Fibroblast of skin of left quadriceps (primary cell): ENCODE measurements around the gene UBA5.
"Not testable (repeated sequence)": the region's sequence is repeated elsewhere in the genome, so short reads cannot be mapped to it uniquely, and the experiment has no call there.

ENCODE experiments used
- DNase-seq, 2 experiments: peaks; one replicate each; pipeline ENCODE4 v3.0.0-alpha.2; 2013; ENCODE audit warnings: low read depth in 2 of 2

UBA5 gene

DNA sequence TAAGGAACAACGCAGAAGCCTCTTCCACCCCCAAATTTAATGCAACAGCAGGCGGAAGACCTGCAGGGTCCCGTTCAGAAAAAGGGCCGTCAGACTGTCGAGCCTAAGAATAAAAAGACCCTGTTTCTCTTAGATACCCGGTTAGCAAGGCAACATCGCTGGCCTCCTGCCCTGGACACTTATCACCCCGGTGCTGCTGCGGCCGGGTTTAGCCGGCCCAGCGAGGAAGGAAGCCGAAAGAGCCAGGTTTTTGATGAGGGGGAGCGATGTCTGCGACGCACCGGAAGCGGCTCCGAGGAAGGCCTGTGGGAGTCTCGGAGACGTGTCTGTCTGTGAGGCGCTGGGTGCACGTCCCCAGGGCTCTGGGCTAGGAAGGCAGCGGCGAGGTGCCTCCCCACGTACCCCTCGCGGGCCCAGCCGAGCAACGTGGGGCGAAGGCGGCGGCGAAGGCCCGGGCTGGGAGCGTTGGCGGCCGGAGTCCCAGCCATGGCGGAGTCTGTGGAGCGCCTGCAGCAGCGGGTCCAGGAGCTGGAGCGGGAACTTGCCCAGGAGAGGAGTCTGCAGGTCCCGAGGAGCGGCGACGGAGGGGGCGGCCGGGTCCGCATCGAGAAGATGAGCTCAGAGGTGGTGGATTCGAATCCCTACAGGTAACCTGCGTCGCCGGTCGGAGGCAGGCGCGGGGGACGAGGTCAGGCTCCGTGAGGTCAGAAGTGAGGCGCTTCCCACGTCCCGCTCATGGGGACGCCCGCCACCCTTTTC lies at the start of gene UBA5:
Gene UBA5 (plus strand): TSS at position 278 of the 759 bp plus-strand sequence. CDS start 209 bp downstream, at position 487.
- DNase-seq, result peak in 1 of 2 experiments; percentile 33

DNA sequence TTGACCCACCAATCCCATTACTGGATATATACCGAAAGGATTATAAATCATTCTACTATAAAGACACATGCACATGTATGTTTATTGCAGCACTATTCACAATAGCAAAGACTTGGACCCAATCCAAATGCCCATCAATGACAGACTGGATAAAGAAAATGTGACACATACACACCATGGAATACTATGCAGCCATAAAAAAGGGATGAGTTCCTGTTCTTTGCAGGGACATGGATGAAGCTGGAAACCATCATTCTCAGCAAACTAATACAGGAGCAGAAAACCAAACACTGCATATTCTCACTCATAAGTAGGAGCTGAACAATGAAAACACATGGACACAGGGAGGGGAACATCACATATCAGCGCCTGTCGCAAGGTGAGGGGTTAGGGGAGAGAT lies 44.8 kb upstream of the UBA5 start:
- DNase-seq, result not testable (repeated sequence)

GRCh38 chr3:132615881-132616280 lies 44.2 kb upstream of the UBA5 start:
- DNase-seq, result peak in 1 of 2 experiments; percentile 64

DNA sequence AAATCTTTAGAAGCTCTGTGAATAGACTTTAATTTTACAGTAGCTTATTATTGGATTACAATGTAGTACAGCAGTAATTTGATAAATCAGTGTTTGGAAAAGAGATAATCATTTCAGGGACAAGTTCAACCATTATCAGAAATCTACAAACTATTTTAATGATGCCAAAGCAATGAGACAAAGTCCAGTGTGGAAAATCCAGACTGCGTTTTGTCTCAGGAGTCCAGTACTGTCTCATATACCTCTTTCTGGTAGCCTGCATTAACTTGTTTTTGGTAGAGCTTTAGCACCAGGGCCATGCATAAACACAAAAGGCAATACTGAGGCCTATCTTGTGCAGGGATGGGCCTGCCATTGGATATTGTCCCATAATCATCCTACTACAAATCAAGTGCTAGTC lies 43.3 kb upstream of the UBA5 start:
- no peak for DNase-seq

DNA sequence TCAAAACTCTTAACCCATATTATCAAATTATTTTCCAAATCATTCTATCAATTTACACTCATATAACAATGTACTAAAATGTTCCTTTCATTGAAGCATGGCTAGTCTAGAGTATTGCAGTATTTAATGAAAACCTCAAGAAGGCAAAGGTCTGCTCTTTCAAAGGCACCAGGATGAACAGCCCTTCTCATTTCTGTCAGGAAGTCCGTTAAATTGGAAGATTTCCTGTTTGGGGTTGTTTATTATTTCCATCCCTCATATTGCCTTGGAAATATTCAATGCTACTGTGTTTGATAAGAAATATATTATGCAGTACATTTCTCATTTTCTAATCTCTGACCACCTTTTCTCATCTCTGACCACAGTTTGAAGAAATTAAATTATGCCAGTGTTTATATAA lies 38.0 kb upstream of the UBA5 start:
- DNase-seq, result no peak

GRCh38 chr3:132622761-132623160 lies 37.4 kb upstream of the UBA5 start:
- DNase-seq, result no peak

DNA sequence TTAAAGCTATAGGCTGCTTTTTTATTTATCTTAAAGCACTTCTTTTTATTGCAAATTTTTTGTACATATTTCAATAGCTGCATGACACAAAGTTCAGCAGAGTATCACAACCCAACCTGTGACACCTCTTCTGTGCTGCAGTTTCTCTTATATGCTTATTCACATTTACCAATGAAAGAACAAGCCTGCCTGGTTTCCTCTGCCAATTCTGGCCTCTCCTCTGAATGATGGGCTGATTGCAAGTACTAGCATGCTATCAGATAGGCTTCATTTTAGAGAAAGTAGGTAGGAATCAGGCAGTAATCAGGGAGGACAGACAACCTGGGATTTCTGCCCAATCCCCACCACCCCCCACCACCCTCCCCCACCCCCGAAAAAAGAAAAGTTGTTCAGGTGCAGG lies 36.5 kb upstream of the UBA5 start:
- no peak for DNase-seq

DNA sequence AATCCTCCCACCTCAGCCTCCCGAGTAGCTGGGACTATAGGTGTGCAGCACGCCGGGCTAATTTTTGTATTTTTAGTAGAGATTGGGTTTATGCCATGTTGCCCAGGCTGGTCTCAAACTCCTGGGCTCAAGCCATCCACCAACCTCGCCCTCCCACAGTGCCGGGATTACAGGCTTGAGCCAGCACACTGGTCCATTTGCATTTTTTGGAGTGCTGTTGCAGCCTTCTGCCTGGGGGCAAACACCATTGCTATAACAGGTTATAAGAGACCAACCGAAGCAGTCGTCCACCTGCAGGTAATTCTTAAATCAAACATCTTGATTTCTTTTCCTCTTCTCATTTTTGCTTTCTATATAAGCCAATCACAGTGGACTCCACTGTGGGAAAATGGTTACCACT lies 35.3 kb upstream of the UBA5 start:
- DNase-seq, result no peak

- no peak for DNase-seq
Observed at GRCh38 chr3:132625613-132626012, 34.5 kb upstream of the UBA5 start.

DNA sequence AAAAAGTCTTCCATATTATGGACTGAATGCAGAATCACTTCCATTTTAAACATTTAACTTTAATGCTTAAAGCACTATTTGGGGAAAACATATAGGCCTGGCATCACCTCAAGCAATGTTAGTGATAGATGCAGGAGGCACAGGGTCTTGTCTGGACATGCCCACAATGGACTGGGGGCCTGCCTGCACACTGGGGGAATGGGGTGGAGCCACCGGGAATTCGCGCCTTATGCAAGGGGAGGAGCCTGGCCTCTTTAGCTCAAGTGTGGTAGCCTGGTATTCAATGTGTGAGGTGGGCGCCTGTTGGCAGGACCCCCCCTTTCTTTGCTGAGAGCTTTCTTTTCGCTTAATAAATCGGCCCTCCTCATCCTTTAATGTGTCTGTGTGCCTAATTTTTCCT lies 33.2 kb upstream of the UBA5 start:
- no peak for DNase-seq

DNA sequence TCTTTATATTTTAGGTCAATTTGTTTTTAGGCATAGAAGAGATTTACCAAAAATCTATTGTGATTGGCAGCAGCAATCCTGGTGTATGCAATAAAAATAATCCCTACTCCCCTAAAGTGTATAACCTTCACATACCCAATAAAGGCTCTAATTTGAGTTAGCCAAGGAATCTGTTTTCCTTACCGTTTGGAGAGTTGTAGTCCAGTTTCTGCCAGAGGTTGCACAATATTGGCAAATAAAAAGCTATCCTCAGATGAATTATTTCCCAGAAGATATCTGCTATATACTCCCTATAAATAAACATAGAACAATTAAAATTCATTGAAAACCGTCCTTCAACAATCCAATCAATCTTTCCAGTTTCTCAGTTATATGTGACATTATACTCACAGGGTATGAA lies 32.0 kb upstream of the UBA5 start:
- DNase-seq, result no peak

- DNase-seq, result peak in 1 of 2 experiments; percentile 40
Observed at GRCh38 chr3:132629928-132630327, 30.2 kb upstream of the UBA5 start.

GRCh38 chr3:132630612-132631011 lies 29.5 kb upstream of the UBA5 start:
- no peak for DNase-seq

- DNase-seq, result no peak
Observed at GRCh38 chr3:132635052-132635451, 25.1 kb upstream of the UBA5 start.

DNA sequence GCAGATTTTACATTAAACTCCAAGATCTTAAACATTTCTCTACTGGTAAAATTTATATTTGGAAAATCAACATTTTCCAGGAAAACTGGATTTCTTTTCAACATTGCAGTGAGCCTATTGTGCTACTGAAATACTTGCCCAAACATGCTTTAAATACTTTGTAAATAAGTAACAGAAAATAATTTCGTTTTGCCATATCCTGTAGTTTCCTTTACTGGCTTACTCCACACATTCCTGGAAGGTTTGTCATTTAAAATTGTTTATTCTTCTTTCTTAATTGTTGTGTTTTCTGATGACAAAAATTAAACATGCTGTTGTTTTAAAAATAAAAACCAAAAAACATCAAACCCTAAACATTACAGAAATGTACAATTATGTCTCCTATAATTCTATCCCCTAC lies 22.5 kb upstream of the UBA5 start:
- DNase-seq, result no peak

DNA sequence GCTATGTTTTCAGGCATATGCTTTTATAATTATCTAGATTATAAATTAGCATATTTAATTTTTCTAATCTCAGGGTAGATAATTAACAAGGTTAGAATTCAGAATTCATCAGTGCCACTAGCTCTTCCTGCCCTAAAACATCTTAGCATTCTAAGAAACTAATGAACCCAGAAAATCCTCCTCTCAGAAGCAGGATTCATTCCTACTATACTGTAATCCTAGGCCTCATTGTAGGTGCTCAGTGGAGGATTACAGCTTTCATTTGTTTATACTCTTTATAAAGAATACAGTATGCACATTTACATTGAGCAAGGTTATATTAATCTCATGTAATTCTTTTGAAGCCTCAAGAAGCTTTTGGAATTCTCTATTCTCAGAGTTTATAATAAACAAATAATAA lies 21.4 kb upstream of the UBA5 start:
- no peak for DNase-seq

GRCh38 chr3:132641427-132641826 lies 18.7 kb upstream of the UBA5 start:
- not testable (repeated sequence) for DNase-seq

DNA sequence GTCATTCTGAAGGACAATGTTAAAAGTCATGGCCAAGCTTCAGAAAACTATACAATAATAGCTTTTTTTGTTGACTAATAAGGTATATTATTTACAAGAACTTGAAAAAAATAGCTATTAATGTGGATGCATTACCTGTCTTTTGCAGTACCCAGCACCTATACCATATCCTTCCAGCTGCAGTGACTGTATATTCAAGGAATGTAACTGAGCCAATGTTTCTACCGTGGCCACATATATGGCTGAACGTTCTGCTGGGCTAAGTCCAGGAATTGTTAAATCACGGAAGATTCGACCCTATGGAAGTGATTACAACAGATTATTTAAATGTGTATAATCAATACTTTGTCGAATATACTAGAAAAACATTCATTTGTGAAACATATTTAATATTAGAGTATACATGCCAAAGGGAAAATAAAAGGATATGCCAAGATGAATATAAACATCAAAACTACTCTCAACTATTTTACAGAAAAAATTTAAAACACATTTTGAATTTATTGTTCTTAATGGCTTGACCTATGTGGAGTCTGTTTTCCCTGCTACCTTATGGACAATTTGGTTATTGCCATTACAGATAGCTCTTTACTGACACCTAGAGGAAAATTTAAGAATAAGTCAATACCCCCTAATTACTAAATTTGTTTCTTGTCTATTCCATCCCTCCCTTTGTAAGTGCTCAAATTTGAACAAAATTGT lies 18.1 kb upstream of the UBA5 start:
- no peak for DNase-seq

- DNase-seq, result no peak
Observed at GRCh38 chr3:132642539-132642847, 17.6 kb upstream of the UBA5 start.

DNA sequence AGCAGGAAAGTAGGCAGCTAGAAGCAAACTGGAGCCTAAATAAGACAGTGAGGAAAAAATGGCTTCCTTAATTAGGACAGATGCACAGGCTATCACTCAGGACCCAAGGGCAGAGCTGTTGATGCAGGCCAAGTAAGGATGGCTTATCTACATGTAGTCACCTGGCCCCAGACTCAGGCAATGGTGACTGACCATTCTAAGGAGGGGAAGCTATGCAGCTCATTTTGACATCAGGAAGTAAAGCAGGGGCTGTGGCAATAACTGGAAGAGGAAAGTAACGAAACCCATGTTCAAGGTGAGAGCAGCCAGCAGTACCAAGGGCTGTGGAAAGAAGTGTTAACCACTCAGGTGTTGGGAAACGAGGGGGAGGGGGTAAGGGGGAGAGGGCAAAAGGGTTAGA lies 16.8 kb upstream of the UBA5 start:
- DNase-seq, result no peak

DNA sequence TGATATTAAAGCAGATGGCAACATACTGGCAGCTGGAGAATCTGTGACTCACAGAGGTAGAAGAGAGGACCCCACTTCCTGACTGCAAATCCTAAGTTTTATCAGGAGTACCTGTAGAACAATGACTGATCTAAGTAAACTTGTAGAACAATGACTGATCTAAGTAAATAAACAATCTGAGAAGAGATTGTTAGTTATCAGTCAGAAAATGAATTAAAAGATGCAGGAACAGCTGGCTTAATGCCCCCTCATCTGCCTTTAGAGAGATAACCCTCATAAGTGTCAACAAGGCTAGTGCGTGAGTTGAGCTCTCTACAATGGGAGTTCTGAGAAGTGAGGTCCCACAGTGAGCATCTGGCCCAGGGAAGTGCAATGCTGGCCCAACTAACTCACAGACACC lies 15.1 kb upstream of the UBA5 start:
- no peak for DNase-seq

DNA sequence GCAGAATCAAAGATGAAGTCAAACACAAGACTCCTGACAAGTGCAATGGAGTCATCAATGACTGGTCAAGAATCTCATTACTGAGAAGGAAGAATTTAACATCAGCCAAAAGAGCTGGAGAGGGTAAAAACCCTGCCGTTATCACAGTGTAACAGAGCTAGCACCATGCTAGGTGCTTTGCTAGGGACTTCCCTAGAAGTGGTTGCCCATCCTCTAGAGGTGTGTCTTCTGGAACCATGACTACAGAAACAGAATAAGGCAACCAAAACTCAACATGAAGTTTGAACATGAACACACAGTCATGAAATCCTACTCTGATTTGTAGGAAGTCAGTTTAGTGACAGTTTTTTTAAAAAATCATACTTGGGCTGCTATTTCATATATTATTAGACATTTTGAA lies 10.0 kb upstream of the UBA5 start:
- DNase-seq, result no peak

- DNase-seq, result no peak
Observed at GRCh38 chr3:132652640-132653270, 7.4 kb upstream of the UBA5 start.
